HCT116 (cell line): ENCODE data around the gene CRMP1.

Experiments
- POLR2AphosphoS5 ChIP-seq: IDR thresholded peaks from 2 replicates; pipeline ENCODE4 v1.6.1; 2011; ENCODE audit warnings: mild to moderate bottlenecking, low read depth, low read length, moderate library complexity
- SIN3A ChIP-seq: IDR thresholded peaks from 2 replicates; pipeline ENCODE4 v1.6.1; 2012; ENCODE audit warnings: low read depth
- YY1 ChIP-seq: IDR thresholded peaks from 2 replicates; pipeline ENCODE4 v1.6.1; 2011; ENCODE audit warnings: low read length, low read depth, moderate library complexity, mild to moderate bottlenecking; ENCODE audit not compliant: insufficient replicate concordance; ENCODE audit errors: extremely low read depth
- TF ChIP-seq, protein P1 (sequence below), 3 experiments: fragments of 200-600 bp in 1 of 3; sonication (generic) in 1 of 3; IDR thresholded peaks in 2 of 3; conservative IDR thresholded peaks in 1 of 3; 2 replicates each; pipeline ENCODE4 v1.5.1; 2012 to 2017; ENCODE audit warnings: low read depth in 2 of 3, low read length in 2 of 3, antibody characterized with exemption in 1 of 3, borderline replicate concordance in 1 of 3, control low read depth in 1 of 3, mild to moderate bottlenecking in 1 of 3, mixed read lengths in 1 of 3, mixed run types in 1 of 3, moderate library complexity in 1 of 3; ENCODE audit not compliant: insufficient read depth in 1 of 3
- TF ChIP-seq, protein P2 (sequence below): IDR thresholded peaks from 2 replicates; pipeline ENCODE4 v1.6.1; 2012
- TF ChIP-seq, protein P3 (sequence below): IDR thresholded peaks from 2 replicates; pipeline ENCODE4 v1.6.1; 2012; ENCODE audit warnings: low read depth

DNA sequence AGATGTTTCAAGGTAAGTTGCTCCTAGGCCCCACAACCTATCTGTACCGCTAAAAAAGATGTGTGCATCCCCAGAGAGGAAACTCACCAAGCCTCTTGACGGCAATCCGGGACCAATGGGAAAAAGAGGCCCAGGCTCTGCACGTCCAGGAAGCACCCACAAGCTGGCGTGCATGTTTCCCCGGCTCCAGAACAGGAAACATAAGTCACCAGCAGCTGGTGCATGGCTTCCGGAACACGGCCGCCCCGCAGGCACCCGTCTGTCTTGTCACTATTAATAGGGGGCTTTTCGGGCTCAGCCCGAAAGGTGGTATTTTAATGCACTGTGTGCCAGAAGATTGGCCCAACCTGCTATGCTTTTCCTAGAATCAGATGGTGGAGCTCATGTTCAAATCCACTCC is 22.2 kb downstream of the CRMP1 start:
- TF ChIP-seq POLR2AphosphoS5, result no peak
- TF ChIP-seq YY1, result no peak
- TF ChIP-seq, protein P1, sequence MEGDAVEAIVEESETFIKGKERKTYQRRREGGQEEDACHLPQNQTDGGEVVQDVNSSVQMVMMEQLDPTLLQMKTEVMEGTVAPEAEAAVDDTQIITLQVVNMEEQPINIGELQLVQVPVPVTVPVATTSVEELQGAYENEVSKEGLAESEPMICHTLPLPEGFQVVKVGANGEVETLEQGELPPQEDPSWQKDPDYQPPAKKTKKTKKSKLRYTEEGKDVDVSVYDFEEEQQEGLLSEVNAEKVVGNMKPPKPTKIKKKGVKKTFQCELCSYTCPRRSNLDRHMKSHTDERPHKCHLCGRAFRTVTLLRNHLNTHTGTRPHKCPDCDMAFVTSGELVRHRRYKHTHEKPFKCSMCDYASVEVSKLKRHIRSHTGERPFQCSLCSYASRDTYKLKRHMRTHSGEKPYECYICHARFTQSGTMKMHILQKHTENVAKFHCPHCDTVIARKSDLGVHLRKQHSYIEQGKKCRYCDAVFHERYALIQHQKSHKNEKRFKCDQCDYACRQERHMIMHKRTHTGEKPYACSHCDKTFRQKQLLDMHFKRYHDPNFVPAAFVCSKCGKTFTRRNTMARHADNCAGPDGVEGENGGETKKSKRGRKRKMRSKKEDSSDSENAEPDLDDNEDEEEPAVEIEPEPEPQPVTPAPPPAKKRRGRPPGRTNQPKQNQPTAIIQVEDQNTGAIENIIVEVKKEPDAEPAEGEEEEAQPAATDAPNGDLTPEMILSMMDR (IDR thresholded peaks at IDR 0.05 in 2 of 3, conservative IDR thresholded peaks at IDR 0.05 in 1 of 3; ENCODE audit: borderline replicate concordance in 1 of 3, insufficient read depth in 1 of 3, low read depth in 2 of 3, low read length in 2 of 3), result no peak
- TF ChIP-seq, protein P2, sequence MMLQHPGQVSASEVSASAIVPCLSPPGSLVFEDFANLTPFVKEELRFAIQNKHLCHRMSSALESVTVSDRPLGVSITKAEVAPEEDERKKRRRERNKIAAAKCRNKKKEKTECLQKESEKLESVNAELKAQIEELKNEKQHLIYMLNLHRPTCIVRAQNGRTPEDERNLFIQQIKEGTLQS, result no peak
- TF ChIP-seq, protein P3, sequence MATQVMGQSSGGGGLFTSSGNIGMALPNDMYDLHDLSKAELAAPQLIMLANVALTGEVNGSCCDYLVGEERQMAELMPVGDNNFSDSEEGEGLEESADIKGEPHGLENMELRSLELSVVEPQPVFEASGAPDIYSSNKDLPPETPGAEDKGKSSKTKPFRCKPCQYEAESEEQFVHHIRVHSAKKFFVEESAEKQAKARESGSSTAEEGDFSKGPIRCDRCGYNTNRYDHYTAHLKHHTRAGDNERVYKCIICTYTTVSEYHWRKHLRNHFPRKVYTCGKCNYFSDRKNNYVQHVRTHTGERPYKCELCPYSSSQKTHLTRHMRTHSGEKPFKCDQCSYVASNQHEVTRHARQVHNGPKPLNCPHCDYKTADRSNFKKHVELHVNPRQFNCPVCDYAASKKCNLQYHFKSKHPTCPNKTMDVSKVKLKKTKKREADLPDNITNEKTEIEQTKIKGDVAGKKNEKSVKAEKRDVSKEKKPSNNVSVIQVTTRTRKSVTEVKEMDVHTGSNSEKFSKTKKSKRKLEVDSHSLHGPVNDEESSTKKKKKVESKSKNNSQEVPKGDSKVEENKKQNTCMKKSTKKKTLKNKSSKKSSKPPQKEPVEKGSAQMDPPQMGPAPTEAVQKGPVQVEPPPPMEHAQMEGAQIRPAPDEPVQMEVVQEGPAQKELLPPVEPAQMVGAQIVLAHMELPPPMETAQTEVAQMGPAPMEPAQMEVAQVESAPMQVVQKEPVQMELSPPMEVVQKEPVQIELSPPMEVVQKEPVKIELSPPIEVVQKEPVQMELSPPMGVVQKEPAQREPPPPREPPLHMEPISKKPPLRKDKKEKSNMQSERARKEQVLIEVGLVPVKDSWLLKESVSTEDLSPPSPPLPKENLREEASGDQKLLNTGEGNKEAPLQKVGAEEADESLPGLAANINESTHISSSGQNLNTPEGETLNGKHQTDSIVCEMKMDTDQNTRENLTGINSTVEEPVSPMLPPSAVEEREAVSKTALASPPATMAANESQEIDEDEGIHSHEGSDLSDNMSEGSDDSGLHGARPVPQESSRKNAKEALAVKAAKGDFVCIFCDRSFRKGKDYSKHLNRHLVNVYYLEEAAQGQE, result no peak
- no peak for TF ChIP-seq SIN3A
